Activated CD8-positive, alpha-beta memory T cell treated with anti-CD3 and anti-CD28 coated beads, Interleukin-2, amount 50 U/mL, for 4 hours (primary cell): ENCODE data around the gene MTHFS.
"Not testable (repeated sequence)": the region's sequence is repeated elsewhere in the genome, so short reads cannot be mapped to it uniquely, and the experiment has no call there.

Experiments
- DNase-seq: peaks from one replicate; pipeline ENCODE4 v3.0.0-alpha.2; 2020

The MTHFS gene

GRCh38 chr15:79915776-79916501, 19.1 kb upstream of the MTHFS start:
- not testable (repeated sequence) for DNase-seq

DNA sequence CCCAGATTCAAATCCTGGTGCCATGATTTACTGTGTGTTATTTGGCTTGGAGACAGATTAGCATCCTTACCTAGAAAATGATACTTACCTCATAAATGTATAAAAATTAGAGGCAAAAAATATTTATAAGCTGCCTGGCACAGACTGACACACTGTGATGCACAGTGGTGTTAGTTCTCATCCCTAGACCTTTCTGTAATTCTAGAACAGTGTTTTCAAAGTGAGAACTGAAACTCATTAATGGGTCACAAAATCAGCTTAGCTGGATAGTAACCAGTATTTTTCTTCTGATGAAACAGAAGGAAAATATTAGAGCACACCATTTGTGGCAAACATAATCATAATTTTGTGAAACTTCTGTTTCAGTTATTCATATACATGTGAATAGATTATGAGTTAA, 17.9 kb upstream of the MTHFS start:
- DNase-seq = no peak

GRCh38 chr15:79909556-79910335, 12.9 kb upstream of the MTHFS start:
- DNase-seq = not testable (repeated sequence)

DNA sequence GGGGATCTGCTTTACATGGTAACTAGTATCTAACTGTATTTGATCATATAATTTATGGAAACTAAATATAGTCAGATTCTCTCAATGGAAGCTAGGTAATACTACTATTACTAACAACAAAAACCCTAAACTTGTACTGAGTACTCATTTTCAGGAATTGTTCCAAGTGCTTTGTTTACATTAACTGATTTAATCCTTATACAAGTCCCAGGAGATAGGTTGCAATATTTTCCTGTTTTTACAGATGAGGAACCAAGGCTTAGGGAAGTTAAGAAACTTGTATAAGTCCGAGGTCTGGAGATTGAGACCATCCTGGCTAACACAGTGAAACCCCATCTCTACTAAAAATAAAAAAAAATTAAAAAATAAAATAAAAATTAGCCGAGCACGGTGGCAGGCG, 7.5 kb upstream of the MTHFS start:
- DNase-seq = no peak

DNA sequence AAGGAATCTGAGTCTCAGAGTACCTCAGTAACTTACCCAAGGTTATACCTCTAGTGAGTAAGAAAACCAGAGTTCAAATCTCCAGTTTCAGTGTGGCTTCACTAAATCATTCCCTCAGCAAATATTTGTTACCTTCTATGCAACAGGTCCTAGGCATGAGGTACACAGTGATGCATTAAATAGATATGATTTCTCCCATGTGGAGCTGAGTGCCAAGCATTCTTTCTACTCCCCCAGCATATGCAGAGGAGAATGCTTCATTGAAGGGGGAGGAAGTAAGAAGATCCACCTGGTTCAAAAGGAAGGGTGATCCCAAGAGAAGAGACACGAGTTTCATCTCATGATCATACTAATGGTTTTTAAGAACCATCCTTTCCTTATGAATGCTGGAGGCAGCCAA, 6.8 kb upstream of the MTHFS start:
- no peak for DNase-seq

DNA sequence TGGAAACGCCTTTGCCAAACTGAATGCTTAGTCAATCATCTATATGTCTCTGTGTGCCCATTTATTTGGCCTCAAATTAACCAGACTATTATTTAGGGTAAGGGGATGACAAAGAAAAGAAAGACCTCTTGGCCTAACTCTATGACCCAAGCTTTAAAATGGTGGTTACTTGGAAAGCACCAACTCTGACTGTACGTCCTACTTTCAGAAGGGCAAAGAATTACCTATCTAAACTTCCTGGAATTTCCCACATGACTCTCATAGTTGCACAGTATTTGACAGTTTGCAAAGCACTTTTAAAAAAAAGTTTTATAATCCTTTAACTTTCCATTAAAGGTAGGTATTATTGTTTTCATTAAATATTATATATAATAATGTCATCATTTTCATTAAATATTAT, 6.3 kb upstream of the MTHFS start:
- DNase-seq = no peak

GRCh38 chr15:79901958-79902357, 5.1 kb upstream of the MTHFS start:
- no peak for DNase-seq

GRCh38 chr15:79900818-79901378, 4.1 kb upstream of the MTHFS start:
- DNase-seq = not testable (repeated sequence)

DNA sequence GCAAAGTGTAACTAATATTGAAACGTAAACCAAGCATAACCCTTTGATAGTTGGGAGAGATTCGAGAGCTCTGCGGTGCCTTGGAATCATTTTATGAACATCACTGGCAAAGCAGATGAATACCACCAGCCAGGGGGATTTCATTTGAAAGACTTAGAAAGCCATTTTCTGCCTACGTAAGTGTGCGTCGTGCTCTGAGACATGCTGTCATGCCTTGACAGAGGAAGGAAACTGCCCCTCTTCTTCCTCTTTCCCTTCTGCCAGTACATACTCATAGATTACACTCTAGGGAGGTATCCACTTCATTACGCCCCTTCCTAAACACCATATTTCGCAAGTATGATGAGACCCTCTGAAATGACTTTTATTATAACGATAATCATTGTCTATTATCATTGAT, 3.3 kb upstream of the MTHFS start:
- no peak for DNase-seq

DNA sequence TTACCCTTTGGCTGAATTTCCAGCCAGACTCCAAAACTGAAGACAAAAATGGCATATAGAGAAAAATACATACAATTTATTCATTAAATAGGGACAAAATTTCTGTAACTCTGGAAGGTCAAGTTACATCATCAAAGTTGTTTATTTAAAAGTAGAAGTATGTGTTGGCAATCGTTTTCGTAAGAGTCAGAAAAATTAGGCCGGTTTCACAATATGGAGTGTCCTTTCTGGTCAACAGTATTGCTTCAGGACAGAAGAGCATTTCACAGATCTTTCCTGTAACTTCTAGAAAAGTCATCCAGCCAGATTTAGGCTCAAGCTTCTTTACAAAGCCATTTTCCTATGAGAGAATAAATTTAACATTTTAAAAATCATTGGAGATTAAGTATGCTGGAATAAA, 2.0 kb upstream of the MTHFS start:
- not testable (repeated sequence) for DNase-seq

DNA sequence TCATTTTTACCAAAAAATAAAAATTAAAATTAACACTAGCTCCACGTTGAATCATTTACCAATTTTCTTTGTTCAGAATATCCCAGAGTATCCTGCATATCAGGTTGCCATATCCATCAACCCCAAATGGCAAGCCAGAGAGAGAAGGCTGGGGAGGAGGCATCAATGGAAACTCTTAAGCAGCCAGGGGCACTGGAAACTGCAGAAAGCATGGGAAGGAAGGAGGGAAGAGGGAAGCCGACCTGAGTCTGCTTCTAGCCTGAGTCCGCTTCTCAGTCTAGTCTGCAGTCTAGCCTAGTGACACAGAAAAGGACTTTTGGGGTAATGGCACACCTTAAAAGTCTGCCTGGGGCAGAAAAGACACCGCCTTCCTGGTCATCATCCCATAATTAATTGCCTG, 1.6 kb upstream of the MTHFS start:
- no peak for DNase-seq

GRCh38 chr15:79897701-79898113, 893 bp upstream of the MTHFS start:
- no peak for DNase-seq

GRCh38 chr15:79897380-79897678, 515 bp upstream of the MTHFS start:
- DNase-seq = no peak

DNA sequence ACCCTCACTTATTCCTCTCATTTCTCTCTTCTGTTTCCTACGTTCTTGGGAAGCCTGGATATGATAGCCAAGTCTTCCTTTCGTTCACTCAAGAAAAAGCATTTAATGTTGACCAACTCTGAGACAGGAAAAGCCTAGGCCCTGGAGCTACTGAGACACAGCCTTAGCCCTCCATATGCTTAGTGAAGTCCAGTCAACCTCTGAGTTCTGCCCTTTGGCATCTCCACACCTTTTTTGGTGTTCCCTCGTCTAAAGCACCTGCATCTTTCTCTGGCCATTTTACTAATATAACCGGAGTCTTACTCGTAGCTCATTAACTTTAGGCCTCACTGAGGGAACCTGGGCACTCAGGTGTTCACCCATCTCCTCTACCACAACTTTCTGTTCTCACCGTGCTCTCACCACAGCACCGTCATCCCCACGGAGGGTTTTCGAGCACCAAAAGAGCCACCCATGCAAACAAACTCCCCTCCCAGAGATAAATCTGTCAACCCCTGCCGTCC, 632 bp downstream of the MTHFS start:
- DNase-seq = peak; percentile 48

DNA sequence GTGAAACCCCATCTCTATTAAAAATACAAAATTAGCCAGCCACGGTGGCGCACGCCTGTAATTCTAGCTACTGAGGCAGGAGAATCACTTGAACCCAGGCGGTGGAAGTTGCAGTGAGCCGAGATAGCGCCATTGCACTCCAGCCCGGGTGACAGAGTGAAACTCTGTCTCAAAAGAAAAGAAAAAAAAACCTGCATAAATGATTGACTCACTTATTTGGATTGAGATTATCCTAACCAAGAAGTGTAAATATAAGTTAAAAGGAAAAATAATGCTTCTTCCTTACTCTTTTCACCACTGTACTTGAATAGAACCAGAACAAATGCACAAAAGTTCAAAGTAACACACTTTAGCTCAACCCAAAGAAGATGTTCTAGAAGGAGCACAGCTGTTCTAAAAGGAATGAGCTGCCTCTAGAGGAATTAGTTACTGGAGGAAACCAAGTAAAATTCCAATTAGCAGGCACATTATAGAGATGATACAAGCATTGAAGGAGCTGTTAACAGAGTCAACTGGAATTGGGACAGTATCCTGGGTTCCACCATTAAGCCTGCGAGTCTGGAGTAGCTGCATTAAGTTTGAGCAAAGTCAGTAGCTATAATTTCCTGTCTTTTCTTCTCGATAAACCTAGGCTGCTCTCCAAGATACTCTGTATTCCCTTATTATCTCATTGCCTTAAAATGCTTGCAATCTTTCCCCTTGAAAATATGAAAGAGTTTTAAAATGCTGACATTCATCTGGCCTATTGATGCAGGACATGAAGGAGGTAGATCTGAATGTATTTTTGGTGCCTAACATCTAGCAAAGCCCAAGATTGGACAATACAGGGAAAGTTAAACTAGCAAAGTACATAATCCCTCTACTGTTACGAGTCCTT, 9.5 kb downstream of the MTHFS start:
- no peak for DNase-seq

- DNase-seq = no peak
These were observed 10.7 kb downstream of the MTHFS start for GRCh38 chr15:79886124-79886523.

- DNase-seq = no peak
These were observed 12.6 kb downstream of the MTHFS start for GRCh38 chr15:79884204-79884596.

- DNase-seq = no peak
These were observed 13.1 kb downstream of the MTHFS start for GRCh38 chr15:79883579-79884203.

- DNase-seq = no peak
These were observed 15.1 kb downstream of the MTHFS start for GRCh38 chr15:79881668-79882067.

DNA sequence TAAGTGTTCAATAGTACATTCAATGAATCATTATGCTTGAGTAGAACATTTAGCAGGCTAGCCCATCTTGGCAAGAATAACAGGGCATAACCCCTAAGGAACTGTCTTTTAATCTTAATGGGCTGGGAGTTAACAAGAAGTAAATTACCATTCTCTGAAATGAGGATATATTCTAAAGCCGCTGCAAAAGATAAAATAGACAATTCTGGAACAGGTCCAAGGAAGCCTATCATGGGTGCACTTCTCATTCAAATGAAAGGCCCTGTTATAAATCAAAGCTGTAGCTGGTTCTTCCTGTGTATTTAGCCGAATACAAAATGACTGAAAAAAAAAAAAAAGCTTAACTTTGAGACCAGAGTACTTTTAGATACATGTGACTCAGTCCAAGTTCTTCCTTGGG, 15.6 kb downstream of the MTHFS start:
- no peak for DNase-seq

GRCh38 chr15:79878078-79878705, 18.6 kb downstream of the MTHFS start:
- DNase-seq = no peak

DNA sequence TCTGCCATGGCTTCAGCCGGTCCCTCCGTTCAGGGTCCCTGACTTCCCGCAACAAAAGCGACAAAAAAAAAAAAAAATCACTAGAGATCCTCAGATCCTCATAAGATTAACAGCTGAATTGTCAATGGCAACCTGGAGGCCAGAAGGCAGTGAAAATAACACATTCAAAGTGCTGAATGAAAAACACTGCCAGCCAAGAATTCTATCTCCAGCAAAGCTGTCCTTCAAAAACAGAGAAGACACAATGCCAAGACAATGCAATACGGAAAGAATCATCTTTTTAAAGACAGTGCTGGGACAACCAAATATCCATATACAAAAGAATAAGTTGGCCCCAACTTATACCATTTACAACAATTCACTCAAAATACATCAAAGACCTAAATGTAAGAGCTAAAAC, 21.6 kb downstream of the MTHFS start:
- DNase-seq = no peak
